MV-4-11 (cell line): ENCODE measurements around the gene RNASEL.
A peak's percentile ranks its signal among the peaks of the same experiment; 100 is the strongest.

ENCODE experiments used
- DNase-seq: peaks from one replicate; lab custom pipeline; 2025; lab: John Stamatoyannopoulos, UW

The RNASEL gene

DNA sequence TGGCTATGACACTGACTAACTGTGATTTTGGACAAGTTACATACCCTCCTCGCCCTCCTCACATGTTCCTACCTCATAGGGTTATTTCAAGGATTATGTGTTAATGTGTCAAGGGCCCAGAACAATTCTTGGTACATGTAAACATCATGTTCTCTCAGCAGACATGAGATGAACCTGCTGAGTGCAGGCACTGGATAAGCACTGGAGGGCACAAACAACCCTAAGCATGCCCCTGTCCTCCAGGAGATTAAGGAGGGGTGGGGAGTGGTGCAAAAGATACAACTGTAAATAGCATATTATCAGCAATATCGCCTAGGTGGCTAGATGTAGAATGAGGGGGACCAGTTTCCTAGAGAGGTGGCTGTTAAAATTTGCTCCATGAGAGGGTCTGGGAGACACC lies 32.9 kb upstream of the RNASEL start:
- DNase-seq, result no peak

- DNase-seq, result no peak
Measured at GRCh38 chr1:182620924-182621585, 32.0 kb upstream of the RNASEL start.

DNA sequence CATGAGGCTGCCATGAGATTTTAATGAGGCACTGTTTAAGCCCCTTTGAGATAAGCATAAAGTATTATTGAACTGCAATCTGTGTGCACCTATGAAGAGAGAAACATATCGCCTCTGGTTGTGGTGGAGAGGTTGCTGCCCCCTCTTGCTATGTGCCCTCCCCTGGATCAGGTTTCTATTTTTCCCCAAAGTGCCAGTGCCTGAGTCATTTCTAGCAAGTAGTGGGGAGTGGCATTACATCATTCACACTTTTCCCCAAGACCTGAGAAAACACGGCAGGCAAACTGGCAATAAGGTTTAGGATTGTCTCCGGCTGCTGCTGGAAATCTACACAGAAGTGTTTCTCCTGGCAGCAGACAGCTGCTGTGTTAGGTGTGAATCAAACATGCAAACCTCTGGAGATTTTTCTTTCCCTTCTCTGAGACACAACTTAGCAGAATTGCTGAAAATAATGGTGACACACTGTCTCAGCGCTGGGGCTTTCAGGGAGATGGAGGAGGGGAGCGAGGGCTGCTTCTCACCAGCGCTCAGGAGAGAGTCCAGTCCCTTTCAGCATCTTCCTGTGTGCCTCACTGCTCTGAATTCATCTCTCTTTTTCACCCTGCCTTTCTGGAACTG lies 28.8 kb upstream of the RNASEL start:
- no peak for DNase-seq

- no peak for DNase-seq
Measured at GRCh38 chr1:182617014-182617429, 28.0 kb upstream of the RNASEL start.

- DNase-seq, result peak; percentile 92
Measured at GRCh38 chr1:182616130-182617013, 27.3 kb upstream of the RNASEL start.

GRCh38 chr1:182615468-182616129 lies 26.5 kb upstream of the RNASEL start:
- DNase-seq, result peak; percentile 59

DNA sequence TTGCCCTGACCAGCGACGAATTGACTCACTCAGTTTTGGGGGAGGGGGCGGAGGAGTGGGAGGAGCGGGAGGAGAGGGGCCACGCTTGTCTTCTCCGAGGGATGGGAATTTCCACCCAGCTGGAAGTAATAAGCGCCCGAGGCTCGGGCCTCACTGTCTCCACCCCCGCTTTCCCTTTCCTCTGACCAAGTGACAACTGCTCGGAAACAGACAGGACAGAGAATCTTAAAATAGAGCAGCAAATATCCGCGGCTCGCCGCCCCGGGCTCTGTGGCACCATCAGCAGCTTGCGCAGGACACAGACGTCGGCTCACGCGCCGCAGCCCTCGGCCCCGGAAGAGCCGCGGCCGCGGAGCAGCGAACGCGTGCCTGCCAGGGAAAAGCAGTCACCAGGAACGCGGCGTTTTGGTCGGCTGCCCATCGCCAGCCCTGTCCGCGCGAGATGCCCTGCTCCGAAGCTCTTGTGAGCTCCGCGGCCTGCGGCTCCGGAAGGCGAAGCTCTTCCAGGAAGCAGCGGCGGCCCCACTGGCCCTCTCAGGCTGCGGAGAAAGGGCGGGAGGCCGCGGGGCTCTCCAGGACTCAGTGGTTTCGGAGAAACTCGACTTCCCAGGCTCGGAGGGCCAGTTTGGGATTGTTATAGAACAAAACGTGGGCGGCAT lies 25.9 kb upstream of the RNASEL start:
- DNase-seq, result peak; percentile 71

DNA sequence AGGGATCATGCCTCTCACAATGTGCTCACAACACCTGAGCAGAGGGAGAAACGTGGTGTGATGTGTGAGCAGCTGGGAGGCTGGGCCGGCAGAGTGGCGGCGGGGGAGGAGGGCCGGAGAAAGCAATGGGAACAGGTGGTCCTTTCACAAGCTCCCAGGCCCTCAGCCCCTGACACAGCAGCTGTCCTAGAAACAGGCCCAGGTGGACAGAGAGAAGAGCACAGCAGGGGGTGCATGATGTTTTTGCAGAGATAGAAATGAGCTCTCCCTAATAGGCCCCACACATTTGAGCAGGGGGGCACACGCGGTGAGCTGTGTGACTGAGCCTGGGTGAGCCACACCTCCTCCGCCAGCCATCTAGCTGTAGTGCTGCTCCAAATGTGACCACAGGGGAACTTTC lies 22.7 kb upstream of the RNASEL start:
- DNase-seq, result no peak

DNA sequence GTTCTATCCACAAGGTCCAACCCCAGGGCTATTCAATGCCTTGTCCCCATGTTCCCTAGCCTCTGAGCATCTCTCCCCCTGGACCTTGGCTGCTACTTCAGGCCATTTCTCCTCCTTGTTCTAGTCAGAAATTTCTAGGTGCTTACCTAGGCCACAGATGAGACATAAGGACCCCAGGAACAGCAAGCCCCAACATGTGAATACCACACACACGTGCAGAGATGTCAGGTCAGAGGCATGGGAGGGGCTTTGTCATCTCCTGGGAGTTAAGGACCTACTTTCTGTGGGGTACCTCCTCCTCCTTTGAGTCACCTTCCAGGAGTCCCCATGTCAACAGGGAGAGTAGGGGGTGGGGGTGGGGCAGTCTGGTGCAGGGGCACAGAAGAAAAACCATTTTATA lies 22.3 kb upstream of the RNASEL start:
- DNase-seq, result no peak

- DNase-seq, result no peak
Measured at GRCh38 chr1:182610606-182611194, 21.6 kb upstream of the RNASEL start.

DNA sequence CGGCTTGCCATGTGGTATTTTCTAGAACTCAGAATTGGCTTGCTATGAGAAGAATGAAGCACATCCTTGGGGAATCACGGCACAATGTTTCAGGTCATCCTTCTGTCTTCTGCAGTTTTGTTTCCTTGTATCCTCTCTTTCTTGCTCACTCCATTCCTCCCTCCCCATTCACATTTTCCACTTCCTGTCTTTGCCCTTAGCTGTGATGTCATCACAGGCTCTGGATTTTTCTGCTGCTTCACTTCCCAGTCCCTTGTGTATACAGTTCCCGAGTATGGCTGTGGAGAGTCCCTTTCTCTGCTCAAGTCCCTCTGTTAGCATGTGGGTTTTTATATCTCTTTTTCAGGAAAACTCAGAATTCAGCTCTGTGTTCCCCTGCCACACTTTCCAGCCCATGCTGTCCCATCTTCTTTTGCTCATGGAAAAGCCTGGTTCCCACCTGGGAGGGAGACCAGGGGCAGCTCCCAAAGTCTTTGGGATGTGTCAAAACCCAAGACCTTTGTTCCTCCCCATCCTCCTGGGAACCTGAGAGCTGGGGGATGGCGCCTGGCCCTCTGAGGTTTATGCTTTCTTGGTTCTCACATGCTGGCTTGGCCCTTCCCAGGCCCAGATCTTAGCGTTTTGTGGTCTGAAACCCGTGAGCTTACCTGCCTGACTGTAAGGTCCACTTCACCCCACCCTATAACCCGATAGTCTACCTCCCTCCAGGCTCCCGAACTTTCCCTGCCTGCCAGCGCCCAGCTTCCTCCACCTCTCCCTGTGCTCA lies 20.0 kb upstream of the RNASEL start:
- DNase-seq, result peak; percentile 17

DNA sequence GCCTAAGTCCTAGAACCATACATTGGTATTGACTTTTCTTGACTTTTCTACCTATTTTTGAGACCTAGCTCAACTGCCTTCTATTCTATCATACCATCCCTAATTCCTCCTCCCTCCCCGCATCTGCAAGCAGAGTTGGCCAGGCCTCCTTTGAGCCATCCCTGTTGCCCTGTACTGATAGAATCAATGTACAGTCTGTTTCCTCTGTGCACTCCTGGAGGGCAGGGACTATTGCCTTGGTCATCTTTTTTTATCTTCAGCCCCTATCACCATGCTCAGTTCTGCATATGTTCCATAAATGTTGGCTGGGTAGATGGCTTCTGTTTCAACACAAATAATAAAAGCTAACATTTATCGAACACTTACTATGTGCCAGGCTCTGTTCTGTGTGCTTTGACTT lies 19.2 kb upstream of the RNASEL start:
- no peak for DNase-seq

- peak; percentile 34 for DNase-seq
Measured at GRCh38 chr1:182607566-182607965, 18.5 kb upstream of the RNASEL start.

DNA sequence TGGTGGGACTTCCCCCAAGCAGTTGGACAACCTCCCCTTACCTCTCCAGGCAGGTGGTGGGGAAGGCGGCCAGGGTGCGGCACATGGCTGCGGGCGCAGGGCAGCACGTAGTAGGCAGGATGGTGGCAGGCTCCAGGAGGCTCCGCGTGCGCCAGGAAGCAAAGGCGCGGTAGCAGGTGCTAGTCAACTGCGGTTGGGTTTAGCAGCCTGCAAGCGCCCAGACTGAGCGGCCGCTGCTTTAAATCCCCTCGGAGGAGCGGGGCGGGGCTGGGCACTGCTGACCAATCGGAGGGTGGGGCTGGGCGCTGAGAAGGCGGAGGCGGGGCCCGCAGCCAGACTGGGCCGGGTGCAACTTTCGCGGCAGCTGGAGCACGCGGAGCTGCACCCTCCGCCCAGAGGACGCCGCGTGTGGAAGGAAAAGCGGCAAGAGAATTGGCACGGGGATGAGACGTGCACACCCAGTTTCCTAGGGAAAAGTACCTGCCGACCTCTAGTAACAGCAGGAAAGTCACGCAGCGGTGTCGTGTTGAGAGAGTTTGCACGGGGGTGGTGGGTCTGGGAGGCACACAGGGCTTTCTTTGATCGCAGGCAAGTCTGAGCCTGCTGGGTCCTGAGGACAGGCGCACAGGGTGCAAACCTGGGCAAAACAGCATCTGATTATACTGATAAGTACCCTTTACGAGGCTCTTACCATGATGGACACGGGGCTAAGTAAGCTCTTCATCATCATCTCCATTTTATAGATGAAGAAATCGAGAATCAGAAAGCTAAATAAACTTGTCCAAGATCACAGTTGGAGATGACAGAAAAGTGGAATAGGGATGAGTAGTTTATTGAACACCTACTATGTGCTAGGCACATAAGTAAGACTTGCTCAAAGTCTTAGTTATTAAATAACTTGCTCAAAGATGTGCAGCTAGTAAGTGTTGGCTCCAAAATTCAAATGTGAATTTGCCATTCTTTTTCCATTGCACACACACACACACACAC lies 15.4 kb upstream of the RNASEL start, which contains the start of gene RGS16:
RGS16 (minus strand) TSS at position 215 of the 990 bp plus-strand sequence; CDS start at position 85, 130 bp downstream.
- peak; percentile 91 for DNase-seq

DNA sequence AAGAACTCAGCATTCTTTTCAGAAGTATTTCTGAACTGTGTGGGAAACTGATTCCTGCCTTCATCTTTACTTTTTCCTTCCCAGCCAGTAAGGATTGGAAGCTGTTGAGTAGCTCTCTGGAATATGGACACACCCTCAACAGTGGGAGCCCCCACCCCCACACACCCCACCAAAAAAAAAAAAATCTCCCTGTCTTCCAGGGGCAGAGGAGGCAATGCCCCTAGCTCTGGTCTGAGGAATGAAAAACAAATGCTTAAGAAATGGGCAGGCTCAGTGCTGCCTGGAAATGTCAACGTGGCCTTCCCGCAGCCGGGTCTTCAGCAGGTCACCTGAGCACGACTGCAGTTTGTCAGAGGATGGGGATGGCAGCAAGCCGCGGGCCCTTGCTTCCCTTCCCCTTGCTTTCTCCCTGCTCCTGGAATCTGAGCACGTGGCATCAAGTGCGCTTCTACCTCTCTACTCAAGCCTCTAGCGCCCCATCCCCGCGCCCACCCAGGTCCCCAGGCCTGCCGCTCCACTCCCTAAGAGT lies 14.7 kb upstream of the RNASEL start:
- DNase-seq, result no peak

- DNase-seq, result no peak
Measured at GRCh38 chr1:182602935-182603645, 14.0 kb upstream of the RNASEL start.

DNA sequence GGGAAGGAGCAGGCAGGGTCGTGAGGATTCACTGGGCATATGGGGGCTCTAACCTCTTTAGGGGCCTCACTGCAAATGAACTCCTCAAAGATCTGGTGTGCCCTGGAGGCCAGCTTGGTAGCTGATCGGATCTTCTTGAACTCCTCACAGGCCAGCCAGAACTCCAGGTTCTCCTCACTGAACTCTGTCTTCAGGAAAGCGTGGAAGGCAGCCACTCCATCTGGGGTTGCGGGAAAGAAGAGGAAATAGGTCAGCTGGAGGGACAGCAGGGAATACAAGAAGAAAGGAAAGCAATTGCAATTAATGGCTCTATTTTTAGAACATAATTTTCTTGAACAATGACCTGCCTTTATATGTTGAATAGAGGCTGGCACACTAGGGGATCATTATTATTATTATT lies 12.9 kb upstream of the RNASEL start:
- no peak for DNase-seq

DNA sequence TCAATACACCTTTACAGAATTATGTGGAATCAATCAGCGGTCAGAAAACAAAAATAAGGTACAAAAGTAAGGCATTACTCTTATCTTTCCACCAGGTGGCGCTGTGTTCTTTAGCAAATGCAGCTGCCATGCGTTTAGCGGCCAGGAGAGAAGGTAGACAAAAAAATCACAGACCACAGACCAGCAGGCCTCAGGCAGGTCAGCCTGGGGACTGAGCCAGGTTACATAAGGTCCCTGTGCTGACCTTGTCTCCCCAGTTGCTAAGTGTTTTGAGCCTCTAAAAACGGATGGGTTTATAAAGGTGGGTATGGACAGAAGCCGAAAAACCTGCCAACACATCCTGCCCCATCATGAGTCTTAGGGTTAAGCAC lies 12.3 kb upstream of the RNASEL start:
- DNase-seq, result peak; percentile 49
